Measurements from ENCODE around the gene GPR137. TPM values are rescaled to one million over a fixed set of nuclear protein-coding genes. Genes with fewer than 3 reads are reported as not detected.

GPR137 gene
- total RNA-seq, 2 donors from 2014 or later: 57.7 to 58.4 TPM

- Histone ChIP-seq H3K4me1 (ENCODE audit: control insufficient read depth, insufficient read depth, low read length) (peaks cover 11% of the 10 kb centered on the region), H3K36me3 (ENCODE audit: control insufficient read depth, insufficient read depth, low read length) (peaks cover 32% of the 10 kb centered on the region), H3K9me3 (ENCODE audit: control insufficient read depth, low read length) (no peaks in the 10 kb centered on the region), H3K27ac (ENCODE audit: low read depth, low read length) (no peak overlapping the region), H3K27me3 (ENCODE audit: control insufficient read depth, insufficient read depth, low read length, poor library complexity, severe bottlenecking) (no peaks in the 10 kb centered on the region), H3K4me3 (ENCODE audit: low read length) (peak overlapping the region; percentile 94), H3K9ac (ENCODE audit: extremely low read depth, low read length, poor library complexity, severe bottlenecking) (peak overlapping the region; percentile 69)
- DNase-seq: no peak
- TF ChIP-seq, protein P1, sequence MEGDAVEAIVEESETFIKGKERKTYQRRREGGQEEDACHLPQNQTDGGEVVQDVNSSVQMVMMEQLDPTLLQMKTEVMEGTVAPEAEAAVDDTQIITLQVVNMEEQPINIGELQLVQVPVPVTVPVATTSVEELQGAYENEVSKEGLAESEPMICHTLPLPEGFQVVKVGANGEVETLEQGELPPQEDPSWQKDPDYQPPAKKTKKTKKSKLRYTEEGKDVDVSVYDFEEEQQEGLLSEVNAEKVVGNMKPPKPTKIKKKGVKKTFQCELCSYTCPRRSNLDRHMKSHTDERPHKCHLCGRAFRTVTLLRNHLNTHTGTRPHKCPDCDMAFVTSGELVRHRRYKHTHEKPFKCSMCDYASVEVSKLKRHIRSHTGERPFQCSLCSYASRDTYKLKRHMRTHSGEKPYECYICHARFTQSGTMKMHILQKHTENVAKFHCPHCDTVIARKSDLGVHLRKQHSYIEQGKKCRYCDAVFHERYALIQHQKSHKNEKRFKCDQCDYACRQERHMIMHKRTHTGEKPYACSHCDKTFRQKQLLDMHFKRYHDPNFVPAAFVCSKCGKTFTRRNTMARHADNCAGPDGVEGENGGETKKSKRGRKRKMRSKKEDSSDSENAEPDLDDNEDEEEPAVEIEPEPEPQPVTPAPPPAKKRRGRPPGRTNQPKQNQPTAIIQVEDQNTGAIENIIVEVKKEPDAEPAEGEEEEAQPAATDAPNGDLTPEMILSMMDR (conservative IDR thresholded peaks at IDR 0.05): no peak
- no peaks in the 10 kb centered on the region for H3K9me3 Mint-ChIP-seq
- peaks cover 29% of the 10 kb centered on the region for H3K4me1 Mint-ChIP-seq
- WGBS, 2 experiments (ENCODE audit: insufficient coverage in 1 of 2, insufficient read length in 1 of 2): 0% methylated on average over 16 to 18 of the region's 18 CpGs
- peak overlapping the region; percentile 85 for H3K27ac Mint-ChIP-seq
- peaks cover 13% of the 10 kb centered on the region for H3K36me3 Mint-ChIP-seq (ENCODE audit: low read depth)
- no peaks in the 10 kb centered on the region for H3K27me3 Mint-ChIP-seq (ENCODE audit: insufficient read depth)
- peak overlapping the region; percentile 86 for H3K4me3 Mint-ChIP-seq
These were observed 34.0 kb upstream of the GPR137 start for GRCh38 chr11:64251753-64252002.

DNA sequence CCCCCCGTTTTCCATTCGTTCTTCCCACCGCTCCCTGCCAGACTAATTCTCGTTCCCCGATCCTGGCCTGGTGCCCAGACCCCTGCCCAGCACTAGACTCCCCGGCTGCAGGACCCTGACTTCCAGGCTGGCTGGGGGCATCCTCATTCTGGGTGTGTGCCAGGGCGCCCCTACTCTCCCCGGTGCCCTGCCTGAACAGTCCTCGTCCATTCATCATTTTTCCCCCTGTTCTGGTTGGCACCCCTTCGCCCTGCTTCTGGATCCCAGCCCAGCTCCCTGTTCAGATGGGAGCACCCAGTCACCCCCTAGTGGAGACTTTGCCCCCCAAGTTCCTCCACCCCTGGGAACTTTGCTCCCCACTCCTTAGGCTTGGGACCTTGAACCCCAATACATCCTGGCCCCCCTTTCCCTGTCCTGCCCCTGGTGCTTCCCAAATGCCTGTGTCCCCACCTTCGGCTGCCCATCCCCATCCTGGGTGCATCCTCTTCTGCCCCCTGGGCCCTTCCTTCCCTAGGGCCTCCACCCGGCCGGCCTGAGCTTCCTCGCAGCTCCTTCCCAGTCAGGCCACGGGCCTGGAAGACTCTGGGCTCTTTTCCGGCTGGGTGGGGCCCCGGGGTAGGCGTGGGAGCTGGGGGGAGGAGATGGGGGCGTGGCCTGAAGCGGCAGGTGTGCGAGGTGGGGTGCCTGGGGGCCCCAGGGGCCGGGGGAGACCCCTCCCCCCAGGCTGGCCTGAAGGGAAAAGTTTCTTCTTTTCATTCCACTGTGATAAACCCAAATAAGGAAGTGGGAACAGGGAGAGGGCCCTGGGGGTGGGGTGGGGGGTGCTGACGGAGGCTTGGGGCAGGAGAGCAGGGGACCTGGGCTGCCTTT lies 33.4 kb upstream of the GPR137 start:
- Mint-ChIP-seq H3K9me3 (no peaks in the 10 kb centered on the region), H3K4me1 (peaks cover 29% of the 10 kb centered on the region), H3K27me3 (ENCODE audit: insufficient read depth) (no peaks in the 10 kb centered on the region), H3K36me3 (ENCODE audit: low read depth) (peaks cover 14% of the 10 kb centered on the region), H3K27ac (peak overlapping the region; percentile 85), H3K4me3 (peak overlapping the region; percentile 86)
- 6 to 12% methylated on average over 9 to 21 of the region's 23 CpGs for WGBS, 2 experiments (ENCODE audit: insufficient coverage in 1 of 2, insufficient read length in 1 of 2)
- H3K4me3 ChIP-seq (ENCODE audit: low read length): peak overlapping the region; percentile 94
- H3K4me1 ChIP-seq (ENCODE audit: control insufficient read depth, insufficient read depth, low read length): peaks cover 11% of the 10 kb centered on the region
- TF ChIP-seq, protein P1 (conservative IDR thresholded peaks at IDR 0.05): peak; percentile 40
- no peaks in the 10 kb centered on the region for H3K27me3 ChIP-seq (ENCODE audit: control insufficient read depth, insufficient read depth, low read length, poor library complexity, severe bottlenecking)
- no peaks in the 10 kb centered on the region for H3K9me3 ChIP-seq (ENCODE audit: control insufficient read depth, low read length)
- H3K36me3 ChIP-seq (ENCODE audit: control insufficient read depth, insufficient read depth, low read length): peaks cover 33% of the 10 kb centered on the region
- H3K27ac ChIP-seq (ENCODE audit: low read depth, low read length): no peak overlapping the region
- DNase-seq: peak; percentile 72
- peak overlapping the region; percentile 69 for H3K9ac ChIP-seq (ENCODE audit: extremely low read depth, low read length, poor library complexity, severe bottlenecking)

DNA sequence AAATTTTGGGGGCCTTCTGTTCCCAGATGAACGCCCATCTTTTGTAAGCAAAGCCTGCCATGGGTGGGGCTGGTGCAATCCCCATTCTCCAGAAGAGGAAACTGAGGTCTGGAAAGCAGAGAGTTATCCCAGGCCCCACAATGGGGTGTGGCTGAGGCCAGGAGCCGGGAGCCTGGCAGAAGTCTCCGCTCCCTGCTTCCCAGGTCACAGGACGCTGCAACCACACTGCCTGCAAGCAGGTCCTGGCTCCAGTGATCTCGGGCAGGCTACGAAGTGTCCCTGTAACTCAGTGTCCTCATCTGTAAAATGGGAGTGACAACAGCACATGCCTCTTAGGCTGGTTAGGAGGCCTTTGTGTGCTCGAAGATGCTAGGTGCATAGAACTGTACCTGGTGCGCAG lies 32.6 kb upstream of the GPR137 start:
- WGBS, 2 experiments (ENCODE audit: insufficient coverage in 1 of 2, insufficient read length in 1 of 2): 89% methylated on average over 7 to 8 of the region's 8 CpGs
- TF ChIP-seq, protein P1 (conservative IDR thresholded peaks at IDR 0.05): no peak
- Mint-ChIP-seq H3K4me1 (peaks cover 25% of the 10 kb centered on the region), H3K27ac (no peak overlapping the region), H3K4me3 (peak overlapping the region; percentile 86), H3K36me3 (ENCODE audit: low read depth) (peaks cover 19% of the 10 kb centered on the region), H3K27me3 (ENCODE audit: insufficient read depth) (no peaks in the 10 kb centered on the region), H3K9me3 (no peaks in the 10 kb centered on the region)
- peak overlapping the region; percentile 94 for H3K4me3 ChIP-seq (ENCODE audit: low read length)
- H3K36me3 ChIP-seq (ENCODE audit: control insufficient read depth, insufficient read depth, low read length): peaks cover 33% of the 10 kb centered on the region
- H3K9me3 ChIP-seq (ENCODE audit: control insufficient read depth, low read length): no peaks in the 10 kb centered on the region
- peaks cover 11% of the 10 kb centered on the region for H3K4me1 ChIP-seq (ENCODE audit: control insufficient read depth, insufficient read depth, low read length)
- H3K27me3 ChIP-seq (ENCODE audit: control insufficient read depth, insufficient read depth, low read length, poor library complexity, severe bottlenecking): no peaks in the 10 kb centered on the region
- H3K9ac ChIP-seq (ENCODE audit: extremely low read depth, low read length, poor library complexity, severe bottlenecking): no peak overlapping the region
- DNase-seq: no peak
- H3K27ac ChIP-seq (ENCODE audit: low read depth, low read length): no peak overlapping the region

Measured in endodermal cell (in vitro differentiated cells).